ENCODE measurements around the gene ZFP36L1.

- TF ChIP-seq POLR2AphosphoS5 (IDR thresholded peaks at IDR 0.05; ENCODE audit: borderline replicate concordance, low read depth, low read length) (no peak), EZH2 (IDR thresholded peaks at IDR 0.05) (no peak), FOXP2 (optimal IDR thresholded peaks at IDR 0.05; ENCODE audit: control extremely low read depth, extremely low read length, insufficient read depth) (no peak)
These were observed 35.2 kb downstream of the ZFP36L1 start for GRCh38 chr14:68757618-68758081.

Data from SK-N-MC (cell line).